K562 (cell line): ENCODE data around the gene ST7. TPM values are rescaled to one million over a fixed set of nuclear protein-coding genes. Genes with fewer than 3 reads are reported as not detected.
A peak's percentile ranks its signal among the peaks of the same experiment; 100 is the strongest.

Source experiments
- BCOR ChIP-seq: fragments of 450-650 bp; IDR thresholded peaks from 2 replicates; pipeline ENCODE4 v1.6.1; 2016
- CSDE1 ChIP-seq, 2 experiments: fragments of 450-650 bp; IDR thresholded peaks; 2 replicates each; pipeline ENCODE4 v1.6.1; 2016; ENCODE audit warnings: mild to moderate bottlenecking in 1 of 2
- CTBP1 ChIP-seq: fragments of 450-650 bp; IDR thresholded peaks from 2 replicates; pipeline ENCODE4 v1.6.1; 2016; ENCODE audit warnings: borderline replicate concordance
- DLX4 ChIP-seq: fragments of 250-450 bp; sonication (Bioruptor Pico); IDR thresholded peaks from 2 replicates; pipeline ENCODE4 v1.6.1; 2021; ENCODE audit warnings: mild to moderate bottlenecking
- FOXA1 ChIP-seq: fragments of 450-650 bp; IDR thresholded peaks from 2 replicates; pipeline ENCODE4 v1.6.1; 2016; ENCODE audit warnings: mild to moderate bottlenecking, borderline replicate concordance
- LCOR ChIP-seq: sonication (generic); formaldehyde crosslinking; IDR thresholded peaks from 2 replicates; pipeline ENCODE4 v1.8.0; 2022; ENCODE audit warnings: mild to moderate bottlenecking, missing genetic modification reagents
- MAZ ChIP-seq, 2 experiments: fragments of 450-650 bp in 1 of 2; sonication (generic) in 1 of 2; formaldehyde crosslinking; IDR thresholded peaks in 1 of 2; conservative IDR thresholded peaks in 1 of 2; 2 replicates each; pipeline versions ENCODE4 v1.4.0 to v1.5.0; 2020; ENCODE audit warnings: mild to moderate bottlenecking in 1 of 2, missing genetic modification reagents in 1 of 2
- NCOA4 ChIP-seq: fragments of 450-650 bp; IDR thresholded peaks from 2 replicates; pipeline ENCODE4 v1.6.1; 2018; ENCODE audit warnings: mild to moderate bottlenecking; ENCODE audit not compliant: partially characterized antibody
- OTX1 ChIP-seq: fragments of 450-650 bp; formaldehyde crosslinking; IDR thresholded peaks from 2 replicates; pipeline ENCODE4 v1.4.0; 2022; ENCODE audit warnings: mild to moderate bottlenecking
- POLR2B ChIP-seq: fragments of 450-650 bp; IDR thresholded peaks from 2 replicates; pipeline ENCODE4 v1.6.1; 2018; ENCODE audit warnings: low read depth; ENCODE audit not compliant: partially characterized antibody
- PRMT5 ChIP-seq: sonication (generic); formaldehyde crosslinking; IDR thresholded peaks from 2 replicates; pipeline ENCODE4 v1.5.0; 2020; ENCODE audit warnings: missing genetic modification reagents
- RAD51 ChIP-seq: fragments of 450-650 bp; IDR thresholded peaks from 2 replicates; pipeline ENCODE4 v1.7.1; 2016; ENCODE audit warnings: low read depth, mild to moderate bottlenecking, borderline replicate concordance
- SMAD2 ChIP-seq: fragments of 150-350 bp; IDR thresholded peaks from 2 replicates; pipeline ENCODE4 v1.6.1; 2014; ENCODE audit warnings: low read depth, mild to moderate bottlenecking, low read length
- SMARCB1 ChIP-seq: IDR thresholded peaks from 2 replicates; pipeline ENCODE4 v1.6.1; 2011; ENCODE audit warnings: improper control_type of control experiment, low read depth; ENCODE audit not compliant: insufficient read length
- SP2 ChIP-seq: IDR thresholded peaks from 2 replicates; pipeline ENCODE4 v1.6.1; 2011; ENCODE audit warnings: mild to moderate bottlenecking, low read depth, low read length, moderate library complexity; ENCODE audit not compliant: poor library complexity, severe bottlenecking; ENCODE audit errors: extremely low read depth
- SRSF7 ChIP-seq: fragments of 200-400 bp; formaldehyde crosslinking; optimal IDR thresholded peaks from 2 replicates; pipeline ENCODE3; 2017; ENCODE audit warnings: mild to moderate bottlenecking, low read depth, low read length
- STAG1 ChIP-seq: sonication (generic); formaldehyde crosslinking; IDR thresholded peaks from 2 replicates; pipeline ENCODE4 v1.5.0; 2020; ENCODE audit warnings: missing genetic modification reagents, borderline replicate concordance
- TAF1 ChIP-seq: IDR thresholded peaks from 2 replicates; pipeline ENCODE4 v1.6.1; 2011; ENCODE audit warnings: mild to moderate bottlenecking, low read length, moderate library complexity; ENCODE audit not compliant: insufficient read depth, control insufficient read depth, severe bottlenecking; ENCODE audit errors: extremely low read depth
- TBP ChIP-seq: optimal IDR thresholded peaks from 2 replicates; pipeline ENCODE3; 2011; ENCODE audit warnings: low read depth, low read length, improper control_type of control experiment
- TFAM ChIP-seq: fragments of 250-450 bp; sonication (Bioruptor Pico); conservative IDR thresholded peaks from 2 replicates; pipeline ENCODE4 v1.5.0; 2021; ENCODE audit warnings: mild to moderate bottlenecking, moderate library complexity
- THAP7 ChIP-seq: fragments of 250-450 bp; sonication (Bioruptor Pico); IDR thresholded peaks from 2 replicates; pipeline ENCODE4 v1.5.0; 2021
- U2AF1 ChIP-seq: fragments of 200-400 bp; formaldehyde crosslinking; optimal IDR thresholded peaks from 2 replicates; pipeline ENCODE3; 2017; ENCODE audit warnings: mild to moderate bottlenecking, low read depth, low read length, moderate library complexity
- ZBTB49 ChIP-seq: sonication (generic); formaldehyde crosslinking; IDR thresholded peaks from 2 replicates; pipeline ENCODE4 v1.8.0; 2022; ENCODE audit warnings: missing genetic modification reagents, mild to moderate bottlenecking, borderline replicate concordance
- ZNF212 ChIP-seq: fragments of 450-650 bp; formaldehyde crosslinking; IDR thresholded peaks from 2 replicates; pipeline ENCODE4 v1.4.0; 2020; ENCODE audit warnings: mild to moderate bottlenecking
- ZNF316 ChIP-seq: fragments of 450-650 bp; IDR thresholded peaks from 2 replicates; pipeline ENCODE4 v1.6.1; 2016
- ZNF707 ChIP-seq: fragments of 250-450 bp; sonication (Bioruptor Pico); conservative IDR thresholded peaks from 2 replicates; pipeline ENCODE4 v1.8.0; 2022; ENCODE audit warnings: inconsistent platforms, mild to moderate bottlenecking, moderate library complexity
- ZNF785 ChIP-seq: fragments of 250-450 bp; sonication (Bioruptor Pico); IDR thresholded peaks from 2 replicates; pipeline ENCODE4 v1.4.0; 2020; ENCODE audit warnings: mild to moderate bottlenecking
- polyA plus RNA-seq, 8 experiments: library from polyadenylated mRNA; depleted of rRNA in 4 of 8; stranded (reverse) in 5 of 8; unstranded in 3 of 8; fragments of >200 nt; fragmentation: Nextera tagmentation in 2 of 8; fragmentation: Illumina TruSeq in 1 of 8; extraction: Ambion mirVana in 2 of 8; extraction: Trizol in 1 of 8; gene quantifications; 2 replicates each; pipeline versions ENCODE4 v1.2.1 to v1.2.3, GENCODE V29; 2011 to 2014; ENCODE audit warnings: inconsistent platforms in 1 of 8, missing spikeins in 1 of 8
- total RNA-seq, 7 experiments: library from RNA; depleted of rRNA in 6 of 7; stranded (reverse); fragments of >200 nt in 6 of 7; fragmentation: Illumina TruSeq in 2 of 7; extraction: Trizol in 2 of 7; gene quantifications; 2 replicates each; pipeline versions ENCODE4 v1.2.1 to v1.2.3, GENCODE V29; 2011 to 2021; ENCODE audit warnings: low replicate concordance in 1 of 7

Gene ST7
- total and polyA plus RNA-seq, 9 of the 15 experiments (the other 6 are each of a cell fraction or from before 2014, with no cell fraction given) = 23.9 to 56.3 (median 36.9) TPM

DNA sequence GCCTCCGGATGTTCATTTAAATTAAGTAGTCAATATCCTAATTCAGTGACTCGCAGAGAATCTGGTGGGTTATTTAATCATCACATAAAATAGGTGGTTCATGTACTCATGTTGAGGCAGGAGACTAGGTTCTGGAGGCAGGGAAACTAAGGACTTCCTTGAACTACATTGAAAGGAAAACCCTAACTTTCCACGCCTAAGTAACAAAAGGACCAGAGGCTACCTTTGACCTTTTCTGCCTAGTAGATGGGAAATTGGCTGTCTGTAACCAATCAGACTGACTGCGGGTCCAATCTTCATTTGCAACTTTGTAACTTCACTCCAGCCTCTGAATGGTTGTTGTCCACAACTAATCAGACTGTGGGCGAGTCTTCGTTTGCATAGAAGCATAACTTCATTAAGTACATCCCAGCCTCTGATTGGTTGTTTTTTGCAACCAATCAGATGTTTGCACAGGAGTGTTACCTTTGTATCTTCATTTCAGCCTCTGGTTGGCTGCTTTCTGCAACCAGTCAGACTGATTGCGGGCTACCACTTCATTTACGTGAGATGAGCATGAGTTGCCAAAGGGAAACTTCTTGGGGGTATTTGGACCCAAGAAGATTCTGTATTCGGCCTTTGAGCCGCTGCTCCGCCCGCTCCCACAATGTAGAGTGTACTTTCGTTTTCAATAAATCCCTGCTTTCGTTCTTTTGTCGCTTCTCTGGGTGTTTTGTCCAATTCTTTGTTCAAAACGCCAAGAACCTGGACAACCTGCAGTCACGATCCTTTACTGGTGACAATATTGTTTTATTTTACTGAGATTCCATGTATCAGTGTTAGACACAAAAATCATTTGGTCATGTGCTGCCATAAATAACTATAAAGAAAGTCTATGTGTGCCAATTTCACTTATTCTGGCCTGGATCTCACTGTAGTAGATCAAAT lies 1.7 kb upstream of the ST7 start (continued):
- no peak for TF ChIP-seq SMAD2
- TF ChIP-seq TBP = peak; percentile 65
- TF ChIP-seq RAD51 = no peak
- TF ChIP-seq OTX1 (CRISPR knock-in tag) = no peak
- no peak for TF ChIP-seq U2AF1
- TF ChIP-seq SRSF7 = no peak
- TF ChIP-seq THAP7 (CRISPR knock-in tag) = no peak
- peak; percentile 78; the same call in 1 of the 2 replicates for TF ChIP-seq LCOR (CRISPR knock-in tag)
- no peak for TF ChIP-seq ZNF212
- TF ChIP-seq DLX4 (CRISPR knock-in tag) = no peak
- TF ChIP-seq TAF1 = peak; percentile 83
- no peak for TF ChIP-seq ZNF707
- no peak for TF ChIP-seq NCOA4
- TF ChIP-seq CSDE1 (IDR thresholded peaks at IDR 0.05) = peak in 1 of 2 experiments; percentile 25; a peak in 1 of 4 replicates
- no peak for TF ChIP-seq TFAM (CRISPR knock-in tag)
- peak; percentile 42 for TF ChIP-seq CTBP1
- TF ChIP-seq BCOR = no peak
- TF ChIP-seq SP2 = no peak
- TF ChIP-seq STAG1 (CRISPR knock-in tag) = no peak
- no peak for TF ChIP-seq ZBTB49 (CRISPR knock-in tag)
- TF ChIP-seq ZNF316 = no peak
- no peak for TF ChIP-seq SMARCB1
- no peak for TF ChIP-seq PRMT5
- peak; percentile 75 for TF ChIP-seq POLR2B
- TF ChIP-seq MAZ (CRISPR knock-in tag; conservative IDR thresholded peaks at IDR 0.05 in 1 of 2, IDR thresholded peaks at IDR 0.05 in 1 of 2) = peak in 1 of 2 experiments; percentile 12; a peak in 1 of 4 replicates
- TF ChIP-seq FOXA1 = no peak
- no peak for TF ChIP-seq ZNF785 (CRISPR knock-in tag)
